ENCODE measurements around the gene CNTNAP2.

CNTNAP2 gene

DNA sequence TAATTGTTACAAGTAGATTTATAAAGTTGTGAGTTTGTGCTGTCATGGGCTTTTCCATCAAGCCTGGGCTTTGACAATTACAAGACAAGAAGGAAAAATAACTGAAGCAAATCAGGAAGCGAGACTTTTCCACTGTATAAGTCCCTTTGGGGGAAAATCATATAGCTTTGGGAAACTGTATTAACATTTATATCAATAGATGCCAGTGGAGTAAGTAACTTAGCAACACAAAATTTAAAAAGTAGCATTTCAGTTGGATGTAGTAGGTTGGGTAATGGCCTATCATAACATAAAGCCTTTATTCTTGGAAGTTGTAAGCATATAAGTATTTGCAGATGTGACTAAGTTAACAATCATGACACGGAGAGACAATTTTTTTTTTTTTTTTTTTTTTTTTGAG lies 931.1 kb downstream of the CNTNAP2 start:
- no peak overlapping the region for H3K4me3 ChIP-seq (ENCODE audit: insufficient read depth, low read depth, low read length, poor library complexity, severe bottlenecking)
- no peaks in the 10 kb centered on the region for H3K36me3 ChIP-seq (ENCODE audit: control insufficient read depth, insufficient read depth, low read length)
- no peaks in the 10 kb centered on the region for H3K27me3 ChIP-seq (replicated peaks; ENCODE audit: control insufficient read depth, insufficient read depth, low read length, poor library complexity, severe bottlenecking)
- no peaks in the 10 kb centered on the region for H3K9me3 ChIP-seq (ENCODE audit: control insufficient read depth, low read length)
- H3K4me1 ChIP-seq (ENCODE audit: control insufficient read depth, insufficient read depth, low read length, poor library complexity, severe bottlenecking) = no peaks in the 10 kb centered on the region
- no peak overlapping the region for H3K27ac ChIP-seq (ENCODE audit: insufficient read depth, low read length, poor library complexity, severe bottlenecking)
- DNase-seq = no peak

DNA sequence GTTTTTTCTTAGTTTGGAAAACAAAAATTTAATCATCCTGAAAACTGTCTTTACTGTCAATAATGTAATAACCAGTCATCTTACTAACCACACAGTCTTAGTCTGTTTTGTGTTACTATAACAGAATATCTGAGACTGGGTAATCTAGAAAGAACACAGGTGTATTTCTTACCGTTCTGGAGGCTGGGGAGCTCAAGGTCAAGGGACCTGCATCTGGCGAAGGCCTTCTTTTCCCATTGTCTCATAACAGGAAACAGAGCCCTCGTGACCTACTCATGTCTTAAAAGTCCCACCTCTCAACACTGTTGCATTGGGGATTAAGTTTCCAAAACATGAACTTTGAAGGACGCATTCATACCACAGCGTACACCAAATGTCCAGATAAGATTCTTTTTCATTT lies 932.3 kb downstream of the CNTNAP2 start:
- Histone ChIP-seq H3K27me3 (replicated peaks; ENCODE audit: control insufficient read depth, insufficient read depth, low read length, poor library complexity, severe bottlenecking) (no peaks in the 10 kb centered on the region), H3K36me3 (ENCODE audit: control insufficient read depth, insufficient read depth, low read length) (no peaks in the 10 kb centered on the region), H3K27ac (ENCODE audit: insufficient read depth, low read length, poor library complexity, severe bottlenecking) (no peak overlapping the region), H3K4me1 (ENCODE audit: control insufficient read depth, insufficient read depth, low read length, poor library complexity, severe bottlenecking) (no peaks in the 10 kb centered on the region), H3K4me3 (ENCODE audit: insufficient read depth, low read depth, low read length, poor library complexity, severe bottlenecking) (no peak overlapping the region), H3K9me3 (ENCODE audit: control insufficient read depth, low read length) (no peaks in the 10 kb centered on the region)
- DNase-seq = no peak

DNA sequence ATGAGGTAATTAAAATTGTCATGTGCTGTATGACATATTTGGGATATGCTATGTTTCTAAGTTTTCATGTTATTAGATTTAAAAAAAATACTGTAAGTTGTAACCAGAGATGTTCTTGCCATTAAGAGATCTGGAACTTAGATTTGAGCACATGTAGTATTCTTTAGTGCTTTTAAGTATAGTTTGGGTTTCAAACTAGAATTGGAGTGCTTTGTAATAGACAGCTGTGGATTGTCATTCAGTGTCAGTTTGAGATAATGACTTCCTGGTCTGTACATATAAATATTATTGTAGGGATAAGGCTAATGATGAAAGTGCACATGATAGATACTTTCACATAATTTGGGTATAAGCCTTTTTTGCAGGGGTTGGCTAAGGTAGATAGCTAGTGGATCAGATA lies 936.2 kb downstream of the CNTNAP2 start:
- no peaks in the 10 kb centered on the region for H3K36me3 ChIP-seq (ENCODE audit: control insufficient read depth, insufficient read depth, low read length)
- H3K4me1 ChIP-seq (ENCODE audit: control insufficient read depth, insufficient read depth, low read length, poor library complexity, severe bottlenecking) = no peaks in the 10 kb centered on the region
- no peaks in the 10 kb centered on the region for H3K27me3 ChIP-seq (replicated peaks; ENCODE audit: control insufficient read depth, insufficient read depth, low read length, poor library complexity, severe bottlenecking)
- H3K27ac ChIP-seq (ENCODE audit: insufficient read depth, low read length, poor library complexity, severe bottlenecking) = no peak overlapping the region
- H3K9me3 ChIP-seq (ENCODE audit: control insufficient read depth, low read length) = no peaks in the 10 kb centered on the region
- H3K4me3 ChIP-seq (ENCODE audit: insufficient read depth, low read depth, low read length, poor library complexity, severe bottlenecking) = no peak overlapping the region
- DNase-seq = no peak

DNA sequence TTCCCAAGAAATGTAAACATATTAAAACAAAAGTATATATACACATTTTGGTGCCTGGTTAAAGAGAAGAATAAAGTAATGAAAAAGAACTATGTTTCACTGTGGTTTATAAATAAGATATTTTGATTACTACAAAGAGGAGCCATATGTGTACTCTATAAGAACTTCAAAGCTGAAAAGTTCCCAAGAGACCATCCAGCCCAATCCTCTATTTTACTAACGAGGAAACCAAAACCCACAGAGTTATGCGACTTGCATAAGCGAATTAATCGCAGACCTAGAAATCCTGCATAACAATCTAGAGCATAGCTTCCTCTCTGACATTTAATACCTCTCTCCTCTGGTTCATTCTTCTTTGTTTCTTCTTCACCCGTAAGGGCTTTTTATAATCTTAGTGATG lies 937.1 kb downstream of the CNTNAP2 start:
- Histone ChIP-seq H3K36me3 (ENCODE audit: control insufficient read depth, insufficient read depth, low read length) (no peaks in the 10 kb centered on the region), H3K27ac (ENCODE audit: insufficient read depth, low read length, poor library complexity, severe bottlenecking) (no peak overlapping the region), H3K4me1 (ENCODE audit: control insufficient read depth, insufficient read depth, low read length, poor library complexity, severe bottlenecking) (no peaks in the 10 kb centered on the region), H3K9me3 (ENCODE audit: control insufficient read depth, low read length) (no peaks in the 10 kb centered on the region), H3K27me3 (replicated peaks; ENCODE audit: control insufficient read depth, insufficient read depth, low read length, poor library complexity, severe bottlenecking) (no peaks in the 10 kb centered on the region), H3K4me3 (ENCODE audit: insufficient read depth, low read depth, low read length, poor library complexity, severe bottlenecking) (no peak overlapping the region)
- DNase-seq = no peak

DNA sequence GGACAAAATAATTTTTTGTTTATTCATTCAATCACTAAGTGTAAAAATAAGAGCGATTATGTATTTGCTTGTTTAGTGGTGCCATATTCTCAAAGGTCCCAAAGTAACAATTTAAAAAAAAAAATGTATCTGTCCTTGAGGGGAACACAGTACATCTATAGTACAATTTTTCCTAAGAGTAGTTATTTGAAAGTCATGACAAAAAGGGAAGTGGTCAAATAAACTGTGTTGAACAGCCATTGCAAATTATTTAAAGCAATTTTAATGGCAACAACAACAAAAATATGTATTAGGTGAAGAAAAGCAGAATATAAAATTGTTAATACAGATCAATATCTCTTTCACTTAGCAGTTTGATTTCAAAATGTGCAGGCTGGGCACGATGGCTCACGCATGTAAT lies 943.5 kb downstream of the CNTNAP2 start:
- no peak for DNase-seq
- H3K27me3 ChIP-seq (replicated peaks; ENCODE audit: control insufficient read depth, insufficient read depth, low read length, poor library complexity, severe bottlenecking) = no peaks in the 10 kb centered on the region
- no peak overlapping the region for H3K4me3 ChIP-seq (ENCODE audit: insufficient read depth, low read depth, low read length, poor library complexity, severe bottlenecking)
- H3K36me3 ChIP-seq (ENCODE audit: control insufficient read depth, insufficient read depth, low read length) = no peaks in the 10 kb centered on the region
- no peaks in the 10 kb centered on the region for H3K9me3 ChIP-seq (ENCODE audit: control insufficient read depth, low read length)
- no peaks in the 10 kb centered on the region for H3K4me1 ChIP-seq (ENCODE audit: control insufficient read depth, insufficient read depth, low read length, poor library complexity, severe bottlenecking)
- no peak overlapping the region for H3K27ac ChIP-seq (ENCODE audit: insufficient read depth, low read length, poor library complexity, severe bottlenecking)

DNA sequence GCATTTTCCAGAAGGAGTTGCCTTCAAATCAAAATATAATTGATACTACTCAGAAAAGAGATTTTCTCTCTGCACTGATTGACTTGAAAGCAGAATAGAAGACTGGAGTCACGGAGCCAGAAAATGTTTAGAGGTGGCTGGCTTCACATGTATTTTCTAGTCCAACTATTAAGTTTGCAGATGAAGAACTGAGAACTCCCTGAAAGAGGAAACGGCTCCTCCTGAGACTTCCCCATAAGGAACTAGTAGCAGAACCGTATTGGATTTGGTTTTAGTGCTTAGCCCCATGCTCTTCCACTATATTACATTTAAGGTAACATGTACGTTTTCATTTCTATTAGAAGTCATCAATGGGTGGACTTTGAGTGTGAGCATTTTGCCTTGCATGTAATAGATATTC lies 946.3 kb downstream of the CNTNAP2 start:
- no peaks in the 10 kb centered on the region for H3K4me1 ChIP-seq (ENCODE audit: control insufficient read depth, insufficient read depth, low read length, poor library complexity, severe bottlenecking)
- no peaks in the 10 kb centered on the region for H3K9me3 ChIP-seq (ENCODE audit: control insufficient read depth, low read length)
- H3K27ac ChIP-seq (ENCODE audit: insufficient read depth, low read length, poor library complexity, severe bottlenecking) = no peak overlapping the region
- DNase-seq = no peak
- no peak overlapping the region for H3K4me3 ChIP-seq (ENCODE audit: insufficient read depth, low read depth, low read length, poor library complexity, severe bottlenecking)
- no peaks in the 10 kb centered on the region for H3K36me3 ChIP-seq (ENCODE audit: control insufficient read depth, insufficient read depth, low read length)
- H3K27me3 ChIP-seq (replicated peaks; ENCODE audit: control insufficient read depth, insufficient read depth, low read length, poor library complexity, severe bottlenecking) = no peaks in the 10 kb centered on the region

DNA sequence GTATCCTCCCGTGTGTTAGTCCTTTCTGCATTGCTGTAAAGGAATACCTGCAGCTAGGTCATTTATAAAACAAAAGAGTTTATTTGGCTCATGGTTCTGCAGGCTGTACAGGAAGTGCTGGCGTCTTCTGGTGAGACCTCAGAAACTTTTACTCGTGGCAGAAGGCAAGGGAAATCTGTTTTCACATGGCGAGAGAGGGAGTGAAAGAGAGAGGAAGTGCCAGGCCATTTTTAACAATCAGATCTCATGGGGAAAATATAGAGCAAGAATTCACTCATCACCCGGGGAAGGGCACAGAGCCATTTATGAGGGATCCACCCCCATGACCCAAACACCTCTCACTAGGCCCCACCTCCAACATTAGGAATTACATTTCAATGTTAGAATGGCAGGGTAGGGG lies 952.2 kb downstream of the CNTNAP2 start:
- Histone ChIP-seq H3K4me3 (ENCODE audit: insufficient read depth, low read depth, low read length, poor library complexity, severe bottlenecking) (no peak overlapping the region), H3K27ac (ENCODE audit: insufficient read depth, low read length, poor library complexity, severe bottlenecking) (no peak overlapping the region), H3K36me3 (ENCODE audit: control insufficient read depth, insufficient read depth, low read length) (no peaks in the 10 kb centered on the region), H3K9me3 (ENCODE audit: control insufficient read depth, low read length) (no peaks in the 10 kb centered on the region), H3K27me3 (replicated peaks; ENCODE audit: control insufficient read depth, insufficient read depth, low read length, poor library complexity, severe bottlenecking) (no peaks in the 10 kb centered on the region), H3K4me1 (ENCODE audit: control insufficient read depth, insufficient read depth, low read length, poor library complexity, severe bottlenecking) (no peaks in the 10 kb centered on the region)
- DNase-seq = no peak

DNA sequence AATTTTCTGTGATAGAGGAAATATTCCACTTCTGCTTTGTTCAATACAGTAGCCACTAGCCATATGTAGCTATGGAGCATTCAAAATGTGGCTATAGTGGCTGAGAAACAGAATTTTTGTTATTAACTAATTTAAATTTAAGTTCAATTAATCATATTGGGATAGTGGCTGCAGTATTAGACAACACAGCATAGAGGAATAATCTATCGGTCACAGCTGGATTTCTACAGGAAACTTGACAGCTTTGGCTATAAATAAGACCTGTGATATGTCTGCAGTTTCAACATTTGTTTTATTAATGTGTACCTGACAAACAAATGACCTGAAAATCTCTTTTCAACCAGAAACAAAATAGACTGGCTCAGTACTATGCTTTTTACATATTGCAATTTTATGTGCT lies 953.2 kb downstream of the CNTNAP2 start:
- H3K36me3 ChIP-seq (ENCODE audit: control insufficient read depth, insufficient read depth, low read length) = no peaks in the 10 kb centered on the region
- H3K4me3 ChIP-seq (ENCODE audit: insufficient read depth, low read depth, low read length, poor library complexity, severe bottlenecking) = no peak overlapping the region
- DNase-seq = no peak
- H3K27me3 ChIP-seq (replicated peaks; ENCODE audit: control insufficient read depth, insufficient read depth, low read length, poor library complexity, severe bottlenecking) = no peaks in the 10 kb centered on the region
- H3K27ac ChIP-seq (ENCODE audit: insufficient read depth, low read length, poor library complexity, severe bottlenecking) = no peak overlapping the region
- H3K9me3 ChIP-seq (ENCODE audit: control insufficient read depth, low read length) = no peaks in the 10 kb centered on the region
- no peaks in the 10 kb centered on the region for H3K4me1 ChIP-seq (ENCODE audit: control insufficient read depth, insufficient read depth, low read length, poor library complexity, severe bottlenecking)

DNA sequence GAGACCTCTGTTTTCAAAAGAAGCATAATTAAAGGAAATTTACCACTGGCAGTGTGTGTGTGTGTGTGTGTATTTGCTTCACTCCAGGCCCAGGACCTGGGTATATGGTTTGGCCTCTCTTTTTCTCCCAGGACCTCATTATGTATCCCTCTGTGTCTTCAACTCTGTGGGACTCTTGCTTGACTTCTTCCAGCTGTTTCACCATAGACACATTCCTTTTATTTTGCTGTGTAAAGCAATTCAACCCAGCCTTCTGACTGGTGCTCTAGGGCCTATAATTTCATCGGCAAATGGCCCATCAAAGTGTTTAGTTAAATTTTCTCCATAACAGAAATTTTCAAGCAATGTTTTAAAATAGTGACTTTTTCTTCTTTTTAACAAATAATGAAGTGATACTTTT lies 954.3 kb downstream of the CNTNAP2 start:
- DNase-seq = no peak
- H3K4me1 ChIP-seq (ENCODE audit: control insufficient read depth, insufficient read depth, low read length, poor library complexity, severe bottlenecking) = no peaks in the 10 kb centered on the region
- H3K36me3 ChIP-seq (ENCODE audit: control insufficient read depth, insufficient read depth, low read length) = no peaks in the 10 kb centered on the region
- no peak overlapping the region for H3K27ac ChIP-seq (ENCODE audit: insufficient read depth, low read length, poor library complexity, severe bottlenecking)
- H3K9me3 ChIP-seq (ENCODE audit: control insufficient read depth, low read length) = no peaks in the 10 kb centered on the region
- H3K4me3 ChIP-seq (ENCODE audit: insufficient read depth, low read depth, low read length, poor library complexity, severe bottlenecking) = no peak overlapping the region
- no peaks in the 10 kb centered on the region for H3K27me3 ChIP-seq (replicated peaks; ENCODE audit: control insufficient read depth, insufficient read depth, low read length, poor library complexity, severe bottlenecking)

DNA sequence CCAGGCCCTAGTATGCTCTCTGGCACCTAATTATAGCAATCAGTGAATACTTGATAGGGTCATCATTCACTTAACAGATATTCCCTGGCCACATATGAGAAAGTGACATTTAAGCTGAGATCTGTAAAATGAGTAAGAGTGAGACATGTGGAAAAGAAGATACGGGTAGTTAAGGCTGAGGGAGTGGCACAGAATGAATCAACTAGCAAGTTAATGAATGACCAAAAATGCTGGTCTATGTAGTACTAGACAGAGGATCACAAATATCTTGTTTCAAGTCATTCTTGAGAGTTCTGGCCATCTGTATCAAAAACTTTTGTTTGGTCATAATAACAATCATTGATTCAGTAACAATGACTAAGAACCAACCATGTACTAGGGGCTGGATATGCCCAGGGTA lies 954.9 kb downstream of the CNTNAP2 start:
- no peaks in the 10 kb centered on the region for H3K27me3 ChIP-seq (replicated peaks; ENCODE audit: control insufficient read depth, insufficient read depth, low read length, poor library complexity, severe bottlenecking)
- H3K36me3 ChIP-seq (ENCODE audit: control insufficient read depth, insufficient read depth, low read length) = no peaks in the 10 kb centered on the region
- H3K27ac ChIP-seq (ENCODE audit: insufficient read depth, low read length, poor library complexity, severe bottlenecking) = no peak overlapping the region
- no peak for DNase-seq
- no peaks in the 10 kb centered on the region for H3K4me1 ChIP-seq (ENCODE audit: control insufficient read depth, insufficient read depth, low read length, poor library complexity, severe bottlenecking)
- H3K9me3 ChIP-seq (ENCODE audit: control insufficient read depth, low read length) = no peaks in the 10 kb centered on the region
- no peak overlapping the region for H3K4me3 ChIP-seq (ENCODE audit: insufficient read depth, low read depth, low read length, poor library complexity, severe bottlenecking)

DNA sequence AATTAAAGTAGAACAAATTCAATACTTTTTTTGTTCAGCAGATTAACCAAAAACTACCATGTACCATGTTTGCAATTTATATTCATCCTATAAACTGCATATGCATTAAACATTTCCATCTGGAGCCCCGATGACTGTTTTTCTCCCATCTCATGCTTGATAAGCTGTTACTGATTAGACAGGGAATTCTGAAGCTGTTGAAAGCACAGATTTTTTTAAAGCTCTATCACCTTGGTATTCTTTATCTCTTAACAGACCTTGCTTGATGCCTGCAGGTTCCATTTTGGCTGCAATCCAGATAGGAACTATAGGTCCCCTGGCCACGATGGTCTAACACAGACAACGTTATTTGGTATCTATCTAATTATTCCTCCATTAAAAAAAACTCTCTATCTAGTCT lies 961.7 kb downstream of the CNTNAP2 start:
- Histone ChIP-seq H3K27me3 (replicated peaks; ENCODE audit: control insufficient read depth, insufficient read depth, low read length, poor library complexity, severe bottlenecking) (no peaks in the 10 kb centered on the region), H3K9me3 (ENCODE audit: control insufficient read depth, low read length) (no peaks in the 10 kb centered on the region), H3K4me1 (ENCODE audit: control insufficient read depth, insufficient read depth, low read length, poor library complexity, severe bottlenecking) (no peaks in the 10 kb centered on the region), H3K27ac (ENCODE audit: insufficient read depth, low read length, poor library complexity, severe bottlenecking) (no peak overlapping the region), H3K4me3 (ENCODE audit: insufficient read depth, low read depth, low read length, poor library complexity, severe bottlenecking) (no peak overlapping the region), H3K36me3 (ENCODE audit: control insufficient read depth, insufficient read depth, low read length) (no peaks in the 10 kb centered on the region)
- DNase-seq = no peak
